HG03558 (cell line): ENCODE data around the gene RNF215.

ENCODE experiments used
- ATAC-seq: cut with Tn5 transposase; IDR thresholded peaks from one replicate; pipeline ENCODE4 v1.9.1; 2021; ENCODE audit warnings: moderate number of reproducible peaks; ENCODE audit not compliant: unreplicated experiment; ENCODE audit errors: extremely low read depth

Gene RNF215

GRCh38 chr22:30386960-30387827, at the start of gene RNF215:
Gene RNF215 (minus strand): TSS chr22:30387411. CDS start chr22:30387313, 98 bp downstream.
- no peak for ATAC-seq

GRCh38 chr22:30436196-30436595, 49.0 kb upstream of the RNF215 start:
- no peak for ATAC-seq

- no peak for ATAC-seq
Measured at GRCh38 chr22:30435674-30436126, 48.5 kb upstream of the RNF215 start.

GRCh38 chr22:30434843-30435242, 47.6 kb upstream of the RNF215 start:
- no peak for ATAC-seq

GRCh38 chr22:30433773-30434172, 46.6 kb upstream of the RNF215 start:
- ATAC-seq = no peak

- no peak for ATAC-seq
Measured at GRCh38 chr22:30433227-30433626, 46.0 kb upstream of the RNF215 start.

GRCh38 chr22:30432520-30432919, 45.3 kb upstream of the RNF215 start:
- ATAC-seq = no peak

- no peak for ATAC-seq
Measured at GRCh38 chr22:30432096-30432495, 44.9 kb upstream of the RNF215 start.

GRCh38 chr22:30430933-30431332, 43.7 kb upstream of the RNF215 start:
- no peak for ATAC-seq

GRCh38 chr22:30429887-30430286, 42.7 kb upstream of the RNF215 start:
- no peak for ATAC-seq

GRCh38 chr22:30427871-30428270, 40.7 kb upstream of the RNF215 start:
- no peak for ATAC-seq

GRCh38 chr22:30426388-30427353, 39.5 kb upstream of the RNF215 start:
- no peak for ATAC-seq

GRCh38 chr22:30425616-30426387, 38.6 kb upstream of the RNF215 start, which contains the start of gene MTFP1:
Gene MTFP1 (plus strand): TSS chr22:30425768. CDS start chr22:30425880, 112 bp downstream.
- no peak for ATAC-seq

- no peak for ATAC-seq
Measured at GRCh38 chr22:30425327-30425615, 38.1 kb upstream of the RNF215 start.

- ATAC-seq = no peak
Measured at GRCh38 chr22:30424534-30425326, 37.5 kb upstream of the RNF215 start.

- ATAC-seq = peak; percentile 61
Measured at GRCh38 chr22:30423959-30424533, 36.8 kb upstream of the RNF215 start.

GRCh38 chr22:30423301-30423958, 36.2 kb upstream of the RNF215 start:
- no peak for ATAC-seq

- ATAC-seq = no peak
Measured at GRCh38 chr22:30422481-30423300, 35.5 kb upstream of the RNF215 start.
